ENCODE results near the gene S100A8. TPM values are rescaled to one million over a fixed set of nuclear protein-coding genes. Genes with fewer than 3 reads are reported as not detected.
A peak's percentile ranks its signal among the peaks of the same experiment; 100 is the strongest.

The S100A8 gene
- polyA plus RNA-seq (99.7 to 1,918 TPM (median 403 TPM) in 3 replicates), polyA minus RNA-seq (4.8 to 96.5 TPM (median 24.3 TPM) in 3 replicates)
- polyA plus RNA-seq (2011; ENCODE audit: low read depth), result 238 TPM
- 425 and 730 TPM in 2 replicates for polyA plus RNA-seq (2011; cell fraction: cytosol; rRNA removed)
- 279 and 328 TPM in 2 replicates for polyA plus RNA-seq (2011; cell fraction: nucleus; rRNA removed)
- polyA plus RNA-seq (2012; ENCODE audit: low replicate concordance), result 177 and 1,802 TPM in 2 replicates
- 35.1 TPM for polyA minus RNA-seq (2011; cell fraction: cytosol; rRNA and poly(A)+ RNA removed)
- 24.6 TPM in 2 replicates for polyA minus RNA-seq (2011; cell fraction: nucleus; rRNA and poly(A)+ RNA removed)

GRCh38 chr1:153390938-153391710 lies at the start of gene S100A8:
Gene S100A8 (minus strand): TSS chr1:153391073. CDS start chr1:153390535, 538 bp downstream.
- TF ChIP-seq EZH2 (IDR thresholded peaks at IDR 0.05; ENCODE audit: low read length), result no peak
- no peak for TF ChIP-seq CTCF (optimal IDR thresholded peaks at IDR 0.05 in 1 of 3, IDR thresholded peaks at IDR 0.05 in 1 of 3, conservative IDR thresholded peaks at IDR 0.05 in 1 of 3; ENCODE audit: extremely low read depth in 1 of 3, insufficient read depth in 2 of 3, low read length in 3 of 3)
- H4K20me1 ChIP-seq (ENCODE audit: control insufficient read depth, extremely low read depth, insufficient read depth, low read length), result no peaks in the 10 kb centered on the region
- H3K27me3 ChIP-seq (ENCODE audit: control insufficient read depth, extremely low read depth, insufficient read depth, low read length), result peaks cover 7% of the 10 kb centered on the region
- dilution Hi-C loops (cut with MboI; ENCODE audit: extremely low pct_ligation_motif_present, low sequenced_read_pairs), result no loop called here
- no peaks in the 10 kb centered on the region for H3K79me2 ChIP-seq (ENCODE audit: control insufficient read depth, insufficient read depth, low read length)
- no peak within 1 kb of the TSS for H2AFZ ChIP-seq (ENCODE audit: control insufficient read depth, low read length)
- H3K36me3 ChIP-seq (ENCODE audit: control insufficient read depth in 2 of 2, extremely low read depth in 1 of 2, insufficient read depth in 2 of 2, low read length in 2 of 2), result no peaks in the 10 kb centered on the region
- H3K9ac ChIP-seq (ENCODE audit: control insufficient read depth, extremely low read depth, insufficient read depth, low read length), result no peak within 1 kb of the TSS
- H3K9me1 ChIP-seq (ENCODE audit: control insufficient read depth, extremely low read depth, insufficient read depth, low read length), result no peaks in the 10 kb centered on the region
- FAIRE-seq, result peak; percentile 82
- no peak within 1 kb of the TSS for H3K27ac ChIP-seq (ENCODE audit: control insufficient read depth, insufficient read depth, low read length)
- H3K9me3 ChIP-seq (ENCODE audit: control insufficient read depth, low read depth, low read length), result no peaks in the 10 kb centered on the region
- H3K4me3 ChIP-seq (ENCODE audit: control insufficient read depth in 2 of 3, extremely low read depth in 1 of 3, insufficient read depth in 2 of 3, low read depth in 1 of 3, low read length in 3 of 3), result peak within 1 kb of the TSS in 1 of 3 experiments; percentile 12
- no peak for DNase-seq (ENCODE audit: low read depth, low spot score)
- H3K4me1 ChIP-seq (ENCODE audit: control insufficient read depth, extremely low read depth, insufficient read depth, low read length), result peaks cover 44% of the 10 kb centered on the region
- H3K4me2 ChIP-seq (ENCODE audit: control insufficient read depth, extremely low read depth, insufficient read depth, low read depth, low read length), result peak within 1 kb of the TSS; percentile 30

DNA sequence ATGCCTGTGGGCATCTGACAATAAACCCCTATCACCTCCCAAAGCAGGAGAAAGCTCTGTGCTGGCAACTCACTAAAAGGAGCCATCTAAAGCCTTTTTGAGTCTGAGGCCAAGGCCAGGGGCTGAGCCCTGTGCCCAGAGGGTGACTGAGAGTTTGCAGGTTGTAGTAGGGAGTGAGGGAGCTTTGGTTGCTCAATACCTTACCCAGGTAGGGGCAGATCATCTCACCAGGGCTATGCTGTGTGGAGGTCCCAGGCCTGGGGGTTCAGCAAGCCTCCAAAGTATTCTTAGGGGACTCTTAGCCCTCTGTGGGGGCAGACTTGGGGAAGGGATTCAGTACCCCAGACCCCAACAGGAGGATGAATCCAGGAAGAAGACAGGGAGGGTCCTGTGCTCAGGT lies 48.4 kb upstream of the S100A8 start:
- Histone ChIP-seq H4K20me1 (ENCODE audit: control insufficient read depth, extremely low read depth, insufficient read depth, low read length) (no peaks in the 10 kb centered on the region), H3K9me1 (ENCODE audit: control insufficient read depth, extremely low read depth, insufficient read depth, low read length) (no peaks in the 10 kb centered on the region), H3K79me2 (ENCODE audit: control insufficient read depth, insufficient read depth, low read length) (no peaks in the 10 kb centered on the region), H3K4me1 (ENCODE audit: control insufficient read depth, extremely low read depth, insufficient read depth, low read length) (no peaks in the 10 kb centered on the region), H3K27me3 (ENCODE audit: control insufficient read depth, extremely low read depth, insufficient read depth, low read length) (peaks cover 22% of the 10 kb centered on the region), H3K36me3 (ENCODE audit: control insufficient read depth in 2 of 2, extremely low read depth in 1 of 2, insufficient read depth in 2 of 2, low read length in 2 of 2) (no peaks in the 10 kb centered on the region), H3K4me3 (ENCODE audit: control insufficient read depth in 2 of 3, extremely low read depth in 1 of 3, insufficient read depth in 2 of 3, low read depth in 1 of 3, low read length in 3 of 3) (no peak overlapping the region), H3K4me2 (ENCODE audit: control insufficient read depth, extremely low read depth, insufficient read depth, low read depth, low read length) (no peak overlapping the region), H2AFZ (ENCODE audit: control insufficient read depth, low read length) (no peak overlapping the region), H3K9me3 (ENCODE audit: control insufficient read depth, low read depth, low read length) (no peaks in the 10 kb centered on the region), H3K27ac (ENCODE audit: control insufficient read depth, insufficient read depth, low read length) (no peak overlapping the region), H3K9ac (ENCODE audit: control insufficient read depth, extremely low read depth, insufficient read depth, low read length) (no peak overlapping the region)
- FAIRE-seq (no peak), DNase-seq (ENCODE audit: low read depth, low spot score) (no peak)
- dilution Hi-C loops (cut with MboI; ENCODE audit: extremely low pct_ligation_motif_present, low sequenced_read_pairs), result no loop called here
- TF ChIP-seq EZH2 (IDR thresholded peaks at IDR 0.05; ENCODE audit: low read length) (no peak), CTCF (optimal IDR thresholded peaks at IDR 0.05 in 1 of 3, IDR thresholded peaks at IDR 0.05 in 1 of 3, conservative IDR thresholded peaks at IDR 0.05 in 1 of 3; ENCODE audit: extremely low read depth in 1 of 3, insufficient read depth in 2 of 3, low read length in 3 of 3) (no peak)

Measured in keratinocyte (primary cell).